HCT116 (cell line): Measurements from ENCODE around the gene COA3. TPM values are rescaled to one million over a fixed set of nuclear protein-coding genes. Genes with fewer than 3 reads are reported as not detected.

Experiments
- ATAC-seq: fragments of 200-7000 bp; cut with Tn5 transposase; 2 replicates; pipeline ENCODE4 v1.9.1; 2020; ENCODE audit warnings: mild to moderate bottlenecking, moderate library complexity
- BruUV-seq: library from RNA; stranded (reverse); fragments of 400-500 nt; replicated peaks from 2 replicates; lab custom pipeline; 2021; lab: Mats Ljungman, UMichigan
- CTCF ChIA-PET: fragments of 300-600 bp; sonication (Branson Sonifier 250); formaldehyde crosslinking; loops from one replicate; lab custom pipeline; 2021; ENCODE audit warnings: antibody characterized with exemption; lab: Charles Lee
- POLR2A ChIA-PET: fragments of 300-600, 350-600 bp; sonication (Branson Sonifier 250); formaldehyde crosslinking; loops from one replicate; lab custom pipeline; 2021; ENCODE audit warnings: antibody characterized with exemption; lab: Charles Lee
- RAD21 ChIA-PET, 2 experiments: fragments of 300-600 bp; sonication (Branson Sonifier 250); formaldehyde crosslinking; loops; one replicate each; lab custom pipeline; 2023; ENCODE audit warnings: low total read pairs in 2 of 2; ENCODE audit not compliant: uncharacterized antibody in 2 of 2, unreplicated experiment in 2 of 2, low non-redundant PET in 1 of 2; lab: Charles Lee
- DNase-seq: peaks from one replicate; pipeline ENCODE4 v3.0.0-alpha.2; 2010; ENCODE audit warnings: low read depth, low spot score
- H2AFZ ChIP-seq: fragments of 200-600 bp; shearing (Covaris generic), sonication (generic); 2 replicates; pipeline ENCODE4 v1.6.1; 2017; ENCODE audit warnings: low read depth, mixed run types, mixed read lengths, antibody characterized with exemption, low read length; ENCODE audit not compliant: poor library complexity, severe bottlenecking
- H3K27ac ChIP-seq: 2 replicates; pipeline ENCODE4 v1.5.1; 2012; ENCODE audit warnings: low read depth, low read length
- H3K27me3 ChIP-seq: fragments of 200-600 bp; sonication (generic); 2 replicates; pipeline ENCODE4 v1.6.1; 2016; ENCODE audit warnings: mixed run types, low read length, mixed read lengths; ENCODE audit not compliant: insufficient read depth
- H3K36me3 ChIP-seq, 2 experiments: fragments of 200-500 bp in 1 of 2; fragments of 200-600 bp in 1 of 2; sonication (Bioruptor generic) in 1 of 2; sonication (generic) in 1 of 2; 2 replicates each; pipeline versions ENCODE4 v1.5.1 to v1.6.1; 2014 to 2016; ENCODE audit warnings: low read length in 2 of 2, inconsistent platforms in 1 of 2, mixed read lengths in 1 of 2, mixed run types in 1 of 2; ENCODE audit not compliant: insufficient read depth in 2 of 2, control insufficient read depth in 1 of 2
- H3K4me1 ChIP-seq, 2 experiments: fragments of 200-600 bp in 1 of 2; sonication (generic) in 1 of 2; 2 replicates each; pipeline versions ENCODE4 v1.5.1 to v1.6.1; 2012 to 2017; ENCODE audit warnings: low read length in 2 of 2, inconsistent platforms in 1 of 2, mild to moderate bottlenecking in 1 of 2, mixed read lengths in 1 of 2, mixed run types in 1 of 2, moderate library complexity in 1 of 2; ENCODE audit not compliant: insufficient read depth in 2 of 2, control insufficient read depth in 1 of 2
- H3K4me2 ChIP-seq: fragments of 200-600 bp; sonication (generic); 2 replicates; pipeline ENCODE4 v1.6.1; 2017; ENCODE audit warnings: mixed run types, low read length, mixed read lengths
- H3K4me3 ChIP-seq, 2 experiments: fragments of 200-600 bp in 1 of 2; sonication (generic) in 1 of 2; replicated peaks in 1 of 2; 2 replicates each; pipeline ENCODE4 v1.5.1; 2011 to 2016; ENCODE audit warnings: low read length in 2 of 2, control low read depth in 1 of 2, low read depth in 1 of 2, mild to moderate bottlenecking in 1 of 2, mixed read lengths in 1 of 2, mixed run types in 1 of 2
- H3K79me2 ChIP-seq: fragments of 200-600 bp; sonication (generic); 2 replicates; pipeline ENCODE4 v1.6.1; 2017; ENCODE audit warnings: mild to moderate bottlenecking, mixed run types, low read length, moderate library complexity, mixed read lengths; ENCODE audit not compliant: insufficient read depth
- H3K9ac ChIP-seq: fragments of 200-600 bp; sonication (generic); 2 replicates; pipeline ENCODE4 v1.6.1; 2016; ENCODE audit warnings: low read length, mixed read lengths
- H3K9me2 ChIP-seq: fragments of 200-600 bp; sonication (generic), shearing (Covaris generic); 2 replicates; pipeline ENCODE4 v1.6.1; 2017; ENCODE audit warnings: mixed run types, mild to moderate bottlenecking, moderate library complexity; ENCODE audit not compliant: insufficient read depth
- H3K9me3 ChIP-seq, 2 experiments: fragments of 200-500 bp in 1 of 2; fragments of 200-600 bp in 1 of 2; sonication (Bioruptor generic) in 1 of 2; sonication (generic) in 1 of 2; 2 replicates each; pipeline ENCODE4 v1.6.1; 2014 to 2017; ENCODE audit warnings: low read length in 2 of 2, mixed read lengths in 2 of 2, inconsistent platforms in 1 of 2, low read depth in 1 of 2, mild to moderate bottlenecking in 1 of 2, mixed run types in 1 of 2, moderate library complexity in 1 of 2; ENCODE audit not compliant: control insufficient read depth in 1 of 2, insufficient read depth in 1 of 2
- H4K20me1 ChIP-seq: fragments of 200-600 bp; sonication (generic), shearing (Covaris generic); 2 replicates; pipeline ENCODE4 v1.6.1; 2017; ENCODE audit warnings: mixed run types, mild to moderate bottlenecking, moderate library complexity; ENCODE audit not compliant: insufficient read depth
- CBX3 ChIP-seq: IDR thresholded peaks from 2 replicates; pipeline ENCODE4 v1.6.1; 2012; ENCODE audit warnings: low read depth
- CEBPB ChIP-seq: IDR thresholded peaks from 2 replicates; pipeline ENCODE4 v1.6.1; 2012; ENCODE audit warnings: low read depth
- ELF1 ChIP-seq: IDR thresholded peaks from 2 replicates; pipeline ENCODE4 v1.6.1; 2012; ENCODE audit warnings: low read depth, borderline replicate concordance
- EZH2 ChIP-seq: fragments of 200-600 bp; sonication (generic); IDR thresholded peaks from 2 replicates; pipeline ENCODE4 v1.6.1; 2017; ENCODE audit warnings: antibody characterized with exemption, mixed run types
- EZH2phosphoT487 ChIP-seq: fragments of 200-600 bp; IDR thresholded peaks from 2 replicates; pipeline ENCODE4 v1.6.1; 2018; ENCODE audit warnings: antibody characterized with exemption, borderline replicate concordance
- FOSL1 ChIP-seq: IDR thresholded peaks from 2 replicates; pipeline ENCODE4 v1.6.1; 2012; ENCODE audit warnings: low read depth
- JUND ChIP-seq: IDR thresholded peaks from 2 replicates; pipeline ENCODE4 v1.6.1; 2012
- RAD21 ChIP-seq: IDR thresholded peaks from 2 replicates; pipeline ENCODE4 v1.6.1; 2012; ENCODE audit warnings: low read depth, mild to moderate bottlenecking
- SP1 ChIP-seq: IDR thresholded peaks from 2 replicates; pipeline ENCODE4 v1.6.1; 2012; ENCODE audit warnings: low read depth
- SRF ChIP-seq: IDR thresholded peaks from 2 replicates; pipeline ENCODE4 v1.6.1; 2012; ENCODE audit warnings: low read depth
- TCF7L2 ChIP-seq: IDR thresholded peaks from 2 replicates; pipeline ENCODE4 v1.7.0; 2011; ENCODE audit warnings: borderline replicate concordance, inconsistent platforms; ENCODE audit not compliant: insufficient read depth, insufficient read length; ENCODE audit errors: extremely low read depth
- YY1 ChIP-seq: IDR thresholded peaks from 2 replicates; pipeline ENCODE4 v1.6.1; 2011; ENCODE audit warnings: low read length, low read depth, moderate library complexity, mild to moderate bottlenecking; ENCODE audit not compliant: insufficient replicate concordance; ENCODE audit errors: extremely low read depth
- ZFX ChIP-seq: fragments of 450-650 bp; IDR thresholded peaks from 2 replicates; pipeline ENCODE4 v1.6.1; 2017
- ZNF274 ChIP-seq: fragments of 200-500 bp; sonication (Bioruptor generic); IDR thresholded peaks from 2 replicates; pipeline ENCODE4 v1.6.1; 2014; ENCODE audit warnings: mild to moderate bottlenecking, low read depth, low read length, inconsistent platforms
- intact Hi-C: fragments of 100-400 bp; cut with micrococcal nuclease; formaldehyde crosslinking; loops from 2 replicates; pipeline ENCODE4 v1.10.0; 2022
- total RNA-seq: library from RNA; stranded (reverse); gene quantifications from one replicate; pipeline ENCODE4 v1.2.1, GENCODE V29; 2021; ENCODE audit not compliant: unreplicated experiment
- TF ChIP-seq, protein P1 (sequence below): IDR thresholded peaks from 2 replicates; pipeline ENCODE4 v1.6.1; 2012; ENCODE audit warnings: low read depth
- TF ChIP-seq, protein P2 (sequence below): IDR thresholded peaks from 2 replicates; pipeline ENCODE4 v1.6.1; 2012
- TF ChIP-seq, protein P3 (sequence below), 3 experiments: fragments of 200-600 bp in 1 of 3; sonication (generic) in 1 of 3; IDR thresholded peaks in 2 of 3; conservative IDR thresholded peaks in 1 of 3; 2 replicates each; pipeline ENCODE4 v1.5.1; 2012 to 2017; ENCODE audit warnings: low read depth in 2 of 3, low read length in 2 of 3, antibody characterized with exemption in 1 of 3, borderline replicate concordance in 1 of 3, control low read depth in 1 of 3, mild to moderate bottlenecking in 1 of 3, mixed read lengths in 1 of 3, mixed run types in 1 of 3, moderate library complexity in 1 of 3; ENCODE audit not compliant: insufficient read depth in 1 of 3
- TF ChIP-seq, protein P4 (sequence below): IDR thresholded peaks from 2 replicates; pipeline ENCODE4 v1.6.1; 2012

The COA3 gene
- total RNA-seq, 1 experiment from 2014 or later = 37.1 TPM

DNA sequence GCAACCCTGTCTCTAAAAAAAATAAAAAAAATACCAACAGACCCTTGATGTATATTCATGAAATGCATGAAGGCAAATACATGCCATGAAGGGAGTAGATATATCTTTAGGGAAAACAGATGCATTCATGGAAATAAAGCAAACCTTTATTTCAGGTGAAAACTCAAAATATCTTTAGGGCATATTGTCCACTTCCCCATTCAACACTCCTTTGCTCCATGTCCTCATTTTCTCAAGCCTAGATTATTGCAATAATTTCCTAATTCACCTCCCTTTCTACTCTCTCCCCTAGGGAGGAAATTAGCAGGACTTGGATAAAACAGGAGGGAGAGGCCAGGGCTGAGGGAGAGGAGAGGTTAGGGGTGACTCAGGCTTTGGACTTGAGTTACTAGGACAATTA is 31.0 kb downstream of the COA3 start:
- Histone ChIP-seq H3K79me2 (no peaks in the 10 kb centered on the region), H3K9ac (no peak overlapping the region), H3K4me1 (peaks cover 1 to 8% of the 10 kb centered on the region in 2 experiments; a peak in 3 of 4 replicates), H4K20me1 (no peaks in the 10 kb centered on the region), H3K9me3 (no peaks in the 10 kb centered on the region), H2AFZ (no peak overlapping the region), H3K27ac (no peak overlapping the region), H3K27me3 (no peaks in the 10 kb centered on the region), H3K36me3 (no peaks in the 10 kb centered on the region), H3K9me2 (no peaks in the 10 kb centered on the region), H3K4me3 (no peak overlapping the region), H3K4me2 (no peak overlapping the region)
- ChIA-PET RAD21 (no interaction called here), CTCF (interaction anchor here (1.0 kb wide), 1 partner anchor 189 kb away, joined by 3 read pairs; no protein-coding TSS in a partner anchor), POLR2A (no interaction called here)
- no peak for TF ChIP-seq FOSL1
- TF ChIP-seq, protein P1, sequence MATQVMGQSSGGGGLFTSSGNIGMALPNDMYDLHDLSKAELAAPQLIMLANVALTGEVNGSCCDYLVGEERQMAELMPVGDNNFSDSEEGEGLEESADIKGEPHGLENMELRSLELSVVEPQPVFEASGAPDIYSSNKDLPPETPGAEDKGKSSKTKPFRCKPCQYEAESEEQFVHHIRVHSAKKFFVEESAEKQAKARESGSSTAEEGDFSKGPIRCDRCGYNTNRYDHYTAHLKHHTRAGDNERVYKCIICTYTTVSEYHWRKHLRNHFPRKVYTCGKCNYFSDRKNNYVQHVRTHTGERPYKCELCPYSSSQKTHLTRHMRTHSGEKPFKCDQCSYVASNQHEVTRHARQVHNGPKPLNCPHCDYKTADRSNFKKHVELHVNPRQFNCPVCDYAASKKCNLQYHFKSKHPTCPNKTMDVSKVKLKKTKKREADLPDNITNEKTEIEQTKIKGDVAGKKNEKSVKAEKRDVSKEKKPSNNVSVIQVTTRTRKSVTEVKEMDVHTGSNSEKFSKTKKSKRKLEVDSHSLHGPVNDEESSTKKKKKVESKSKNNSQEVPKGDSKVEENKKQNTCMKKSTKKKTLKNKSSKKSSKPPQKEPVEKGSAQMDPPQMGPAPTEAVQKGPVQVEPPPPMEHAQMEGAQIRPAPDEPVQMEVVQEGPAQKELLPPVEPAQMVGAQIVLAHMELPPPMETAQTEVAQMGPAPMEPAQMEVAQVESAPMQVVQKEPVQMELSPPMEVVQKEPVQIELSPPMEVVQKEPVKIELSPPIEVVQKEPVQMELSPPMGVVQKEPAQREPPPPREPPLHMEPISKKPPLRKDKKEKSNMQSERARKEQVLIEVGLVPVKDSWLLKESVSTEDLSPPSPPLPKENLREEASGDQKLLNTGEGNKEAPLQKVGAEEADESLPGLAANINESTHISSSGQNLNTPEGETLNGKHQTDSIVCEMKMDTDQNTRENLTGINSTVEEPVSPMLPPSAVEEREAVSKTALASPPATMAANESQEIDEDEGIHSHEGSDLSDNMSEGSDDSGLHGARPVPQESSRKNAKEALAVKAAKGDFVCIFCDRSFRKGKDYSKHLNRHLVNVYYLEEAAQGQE = no peak
- no peak for TF ChIP-seq EZH2phosphoT487
- TF ChIP-seq SRF = no peak
- TF ChIP-seq, protein P2, sequence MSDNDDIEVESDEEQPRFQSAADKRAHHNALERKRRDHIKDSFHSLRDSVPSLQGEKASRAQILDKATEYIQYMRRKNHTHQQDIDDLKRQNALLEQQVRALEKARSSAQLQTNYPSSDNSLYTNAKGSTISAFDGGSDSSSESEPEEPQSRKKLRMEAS = no peak
- no peak for TF ChIP-seq CEBPB
- TF ChIP-seq, protein P3, sequence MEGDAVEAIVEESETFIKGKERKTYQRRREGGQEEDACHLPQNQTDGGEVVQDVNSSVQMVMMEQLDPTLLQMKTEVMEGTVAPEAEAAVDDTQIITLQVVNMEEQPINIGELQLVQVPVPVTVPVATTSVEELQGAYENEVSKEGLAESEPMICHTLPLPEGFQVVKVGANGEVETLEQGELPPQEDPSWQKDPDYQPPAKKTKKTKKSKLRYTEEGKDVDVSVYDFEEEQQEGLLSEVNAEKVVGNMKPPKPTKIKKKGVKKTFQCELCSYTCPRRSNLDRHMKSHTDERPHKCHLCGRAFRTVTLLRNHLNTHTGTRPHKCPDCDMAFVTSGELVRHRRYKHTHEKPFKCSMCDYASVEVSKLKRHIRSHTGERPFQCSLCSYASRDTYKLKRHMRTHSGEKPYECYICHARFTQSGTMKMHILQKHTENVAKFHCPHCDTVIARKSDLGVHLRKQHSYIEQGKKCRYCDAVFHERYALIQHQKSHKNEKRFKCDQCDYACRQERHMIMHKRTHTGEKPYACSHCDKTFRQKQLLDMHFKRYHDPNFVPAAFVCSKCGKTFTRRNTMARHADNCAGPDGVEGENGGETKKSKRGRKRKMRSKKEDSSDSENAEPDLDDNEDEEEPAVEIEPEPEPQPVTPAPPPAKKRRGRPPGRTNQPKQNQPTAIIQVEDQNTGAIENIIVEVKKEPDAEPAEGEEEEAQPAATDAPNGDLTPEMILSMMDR (IDR thresholded peaks at IDR 0.05 in 2 of 3, conservative IDR thresholded peaks at IDR 0.05 in 1 of 3; ENCODE audit: borderline replicate concordance in 1 of 3, insufficient read depth in 1 of 3, low read depth in 2 of 3, low read length in 2 of 3) = no peak
- no peak for TF ChIP-seq EZH2
- no peak for TF ChIP-seq SP1
- TF ChIP-seq ELF1 = no peak
- no peak for TF ChIP-seq JUND
- TF ChIP-seq, protein P4, sequence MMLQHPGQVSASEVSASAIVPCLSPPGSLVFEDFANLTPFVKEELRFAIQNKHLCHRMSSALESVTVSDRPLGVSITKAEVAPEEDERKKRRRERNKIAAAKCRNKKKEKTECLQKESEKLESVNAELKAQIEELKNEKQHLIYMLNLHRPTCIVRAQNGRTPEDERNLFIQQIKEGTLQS = no peak
- TF ChIP-seq YY1 = no peak
- no peak for TF ChIP-seq ZNF274
- no peak for TF ChIP-seq ZFX
- no peak for TF ChIP-seq CBX3
- no peak for TF ChIP-seq RAD21
- no peak for TF ChIP-seq TCF7L2
- no peak for DNase-seq
- no peak for ATAC-seq
- no TSS peak for BruUV-seq
- intact Hi-C loops = no loop called here
